Right ventricle myocardium inferior (tissue), 1 donor: ENCODE data around the gene PPP1R13B. TPM values are rescaled to one million over a fixed set of nuclear protein-coding genes. Genes with fewer than 3 reads are reported as not detected.

Experiments used
- ATAC-seq: fragments of 200-7000 bp; cut with Tn5 transposase; one replicate; pipeline ENCODE4 v1.9.1; 2020; ENCODE audit warnings: mild to moderate bottlenecking, moderate library complexity
- DNase-seq: peaks from one replicate; pipeline ENCODE4 v3.0.0; 2021; ENCODE audit errors: missing footprints
- intact Hi-C: fragments of 100-400 bp; cut with DNase I; formaldehyde crosslinking; loops from one replicate; pipeline ENCODE4 v1.11.0; 2022
- total RNA-seq: library from RNA; stranded (reverse); fragmentation: NEBNext Ultra II Directional; extraction: Animal tissue kit (Norgen Biotek cat#: 25700); gene quantifications from one replicate; pipeline ENCODE4 v1.2.1, GENCODE V29; 2021
- donor health status: DM: no; HTN: yes; CAD: no; lungs with severe emphysema.

PPP1R13B gene
- total RNA-seq, 1 donor from 2014 or later, result 101 TPM

DNA sequence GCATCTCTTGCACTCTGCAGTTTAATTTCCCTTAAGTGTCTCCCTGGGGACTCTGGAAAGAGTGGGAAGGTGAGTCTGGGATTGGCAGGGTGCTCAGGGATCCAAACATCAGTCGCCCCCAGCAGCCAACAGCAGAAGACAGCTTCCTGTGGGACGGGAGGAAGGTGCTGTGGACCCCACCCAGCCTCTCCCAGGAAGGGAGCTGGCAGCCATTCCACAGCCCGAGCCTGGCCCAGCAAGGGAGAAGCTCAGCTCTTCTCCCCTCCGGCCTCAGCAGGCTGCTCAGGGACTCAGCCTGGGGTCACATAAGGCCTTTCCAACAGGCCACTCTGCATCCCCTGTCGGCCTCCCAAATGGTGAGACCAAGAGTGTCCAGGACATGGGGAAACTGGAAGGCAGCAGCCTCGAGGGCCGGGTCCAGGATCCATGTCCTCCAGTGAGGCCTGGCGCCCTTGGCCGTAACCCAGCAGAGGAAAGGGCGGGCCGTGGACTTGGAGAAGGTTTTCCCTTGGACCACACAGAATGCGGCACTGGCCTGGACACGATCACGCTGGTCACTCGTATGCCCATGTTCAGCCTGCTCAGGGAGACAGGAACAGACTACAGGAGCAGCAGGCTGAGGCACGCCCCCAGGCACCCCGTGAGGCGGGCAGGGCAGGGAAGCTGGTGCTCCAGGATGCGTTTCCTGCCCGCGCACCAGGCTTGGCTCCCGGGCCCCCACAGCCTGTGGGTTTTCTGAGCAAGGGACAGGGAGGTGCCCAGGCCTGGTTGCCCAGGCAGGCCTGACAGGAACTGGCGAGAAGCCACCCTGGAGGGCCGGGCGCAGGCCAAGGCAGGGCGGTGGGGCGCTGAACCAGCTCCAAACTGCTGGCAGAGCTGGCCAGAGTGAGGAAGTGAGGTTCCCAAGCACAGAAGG lies 135.6 kb downstream of the PPP1R13B start:
- intact Hi-C loops, result loop anchor here (10.0 kb wide), 1 partner anchor 147 kb away; the partner anchor contains the start of genes BAG5 and COA8
- ATAC-seq (peak; percentile 2), DNase-seq (peak; percentile 76)

DNA sequence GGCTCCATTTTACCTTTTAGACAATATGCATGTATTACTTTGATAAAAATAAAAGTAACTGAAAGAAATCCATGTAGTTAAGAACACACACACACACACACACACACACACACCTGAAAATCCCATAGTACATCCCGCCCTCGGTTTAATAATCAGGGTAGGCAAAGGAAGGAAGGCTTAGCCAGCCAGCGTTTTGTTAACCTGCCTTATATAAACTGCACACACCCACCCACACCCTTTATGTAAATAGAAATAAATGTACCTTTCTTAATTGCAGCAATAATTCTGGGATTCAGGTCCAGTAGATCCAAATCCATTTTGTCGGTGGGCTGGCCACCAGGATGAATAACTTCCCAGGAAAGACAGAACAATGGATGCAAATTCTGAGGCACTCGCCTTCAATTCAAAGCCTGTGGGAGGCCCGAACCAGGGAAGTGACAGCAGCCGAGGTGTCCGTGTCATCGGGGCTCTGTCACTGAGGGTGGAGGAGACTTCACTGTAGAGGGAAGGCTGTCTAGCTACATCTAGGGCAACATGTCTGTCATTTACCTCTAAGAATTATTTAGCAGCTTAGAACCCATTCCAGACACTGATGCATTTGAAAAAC lies 136.5 kb downstream of the PPP1R13B start:
- intact Hi-C loops, result loop anchor here (10.0 kb wide), 1 partner anchor 146 kb away; the partner anchor contains the start of genes BAG5 and COA8
- DNase-seq (peak; percentile 20), ATAC-seq (no peak)

DNA sequence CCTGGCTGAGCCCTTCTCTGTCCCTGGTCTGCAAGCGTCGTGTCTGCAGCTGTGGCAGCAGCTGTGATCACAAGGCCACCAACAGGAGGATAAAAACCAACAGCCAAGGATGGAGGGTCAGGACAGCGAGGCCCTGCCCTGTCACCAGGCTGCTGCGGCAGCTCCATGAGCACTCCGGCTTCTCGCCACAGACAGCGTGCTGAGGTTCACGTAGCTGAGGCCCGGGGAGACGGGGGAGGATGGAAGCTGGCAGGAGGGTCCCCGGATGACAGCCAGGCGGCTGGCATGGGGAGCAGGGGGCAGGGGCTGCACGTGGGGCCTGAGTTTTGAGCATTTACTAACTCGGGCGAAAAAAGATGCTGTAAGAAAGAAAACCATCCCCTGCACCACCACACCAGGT lies 137.6 kb downstream of the PPP1R13B start:
- intact Hi-C loops, result loop anchor here (10.0 kb wide), 1 partner anchor 145 kb away; the partner anchor contains the start of genes BAG5 and COA8
- ATAC-seq, result no peak
- DNase-seq, result peak; percentile 42

DNA sequence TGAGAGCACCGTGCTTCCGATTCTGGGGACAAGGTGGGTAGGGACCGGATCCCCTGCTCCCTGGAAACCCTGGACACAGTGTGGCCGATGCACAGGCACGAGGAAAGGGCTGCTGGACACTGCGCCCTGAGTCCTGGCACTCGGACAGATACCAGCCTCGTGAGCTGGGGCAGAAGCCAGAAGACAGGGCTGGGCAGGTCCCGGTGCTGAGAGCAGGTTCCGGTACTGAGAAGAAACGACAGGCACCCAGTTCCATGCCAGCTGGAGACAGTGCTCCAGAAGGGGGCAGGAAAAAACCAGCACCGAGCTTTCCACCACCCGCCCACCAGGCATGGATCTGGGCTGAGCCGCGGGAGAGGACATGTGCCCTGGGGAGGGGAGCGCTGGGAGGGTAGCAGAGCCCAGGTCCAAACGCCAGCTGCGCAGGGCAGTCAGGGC lies 138.6 kb downstream of the PPP1R13B start:
- DNase-seq (peak; percentile 67), ATAC-seq (peak; percentile 28)
- intact Hi-C loops, result no loop called here

DNA sequence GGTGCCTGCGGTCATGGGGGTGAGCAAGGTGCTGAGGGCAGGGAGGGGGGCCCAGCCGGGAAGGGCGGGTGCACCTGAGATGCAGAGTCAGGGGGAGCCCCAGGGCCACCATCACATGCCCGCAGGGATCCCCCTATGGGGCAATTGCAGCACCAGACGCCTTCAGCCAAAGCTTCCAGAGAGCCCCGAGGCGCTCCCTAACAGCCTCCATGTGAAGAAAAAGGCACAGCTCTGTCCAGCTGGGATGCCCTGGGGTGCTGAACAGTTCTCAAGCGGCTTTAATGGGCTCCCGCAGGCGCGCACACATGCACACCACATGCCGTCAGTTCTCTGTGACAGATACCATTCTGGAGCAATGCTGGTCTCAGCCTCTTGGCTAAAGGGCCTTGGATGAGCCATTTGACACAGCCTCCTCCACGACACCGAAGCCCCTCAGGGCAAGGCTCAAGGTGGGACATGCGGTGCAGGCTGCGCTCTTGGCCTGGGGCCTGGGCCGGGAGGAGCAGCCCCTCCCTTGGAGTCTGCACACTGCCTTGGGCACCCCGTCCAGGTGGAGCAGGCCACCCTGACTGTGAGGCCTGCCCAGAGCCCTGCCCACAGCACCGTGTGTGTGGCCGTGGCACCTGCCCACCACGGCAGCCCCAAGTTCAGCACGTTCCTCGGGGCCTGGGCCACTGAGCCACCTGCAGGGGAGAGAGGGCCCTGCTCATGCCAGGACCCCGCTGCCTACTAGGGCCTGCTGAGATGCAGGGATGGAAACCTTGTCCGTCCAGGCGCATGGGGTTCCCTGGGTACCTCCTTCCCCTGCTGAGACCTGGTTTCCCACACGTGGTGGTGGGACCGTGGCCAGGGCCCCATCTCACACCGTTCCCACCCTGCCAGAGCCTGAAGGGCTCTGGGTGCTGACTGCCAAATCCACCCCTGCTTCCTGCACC lies 139.8 kb downstream of the PPP1R13B start:
- DNase-seq, result peak; percentile 39
- intact Hi-C loops, result no loop called here
- peak; percentile 3 for ATAC-seq

DNA sequence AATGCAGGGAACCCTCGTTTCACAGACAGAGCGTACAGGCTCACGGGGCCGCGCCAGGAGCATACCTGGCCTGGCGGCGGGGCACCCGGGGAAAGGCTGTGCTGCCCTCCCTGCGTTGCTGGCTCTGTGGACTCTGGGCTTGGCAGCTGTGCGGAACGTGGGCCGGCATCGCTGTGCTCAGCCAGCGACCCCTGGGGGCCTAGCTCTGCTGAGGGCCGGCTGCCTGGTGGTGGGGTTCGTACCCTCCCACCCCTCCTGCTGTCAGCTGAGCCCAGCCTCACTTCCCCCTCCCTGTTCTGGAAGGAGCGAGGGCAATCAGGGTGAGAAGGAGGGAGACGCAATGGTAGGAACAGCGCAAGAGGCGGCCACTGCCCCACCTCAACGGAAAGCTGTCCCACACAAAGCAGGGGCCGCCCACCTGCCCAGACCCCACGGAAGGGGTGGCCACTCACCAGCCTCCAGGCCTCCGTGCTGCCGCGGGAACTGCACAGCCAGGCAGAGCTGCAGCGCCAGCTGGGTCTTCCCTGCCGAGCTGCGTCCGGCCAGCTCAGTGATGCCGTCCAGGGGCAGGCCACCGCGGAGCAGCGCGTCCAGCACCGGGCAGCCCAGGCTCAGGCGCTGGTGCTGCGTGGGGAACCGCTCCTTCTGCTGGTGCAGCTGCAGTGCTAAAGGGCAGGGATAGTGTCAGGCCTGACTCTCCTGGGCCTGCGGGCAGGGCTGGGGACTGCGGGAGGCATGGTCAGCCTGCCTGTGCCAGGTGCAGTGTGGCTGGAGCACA lies 140.6 kb downstream of the PPP1R13B start:
- intact Hi-C loops, result no loop called here
- ATAC-seq (no peak), DNase-seq (peak; percentile 59)

DNA sequence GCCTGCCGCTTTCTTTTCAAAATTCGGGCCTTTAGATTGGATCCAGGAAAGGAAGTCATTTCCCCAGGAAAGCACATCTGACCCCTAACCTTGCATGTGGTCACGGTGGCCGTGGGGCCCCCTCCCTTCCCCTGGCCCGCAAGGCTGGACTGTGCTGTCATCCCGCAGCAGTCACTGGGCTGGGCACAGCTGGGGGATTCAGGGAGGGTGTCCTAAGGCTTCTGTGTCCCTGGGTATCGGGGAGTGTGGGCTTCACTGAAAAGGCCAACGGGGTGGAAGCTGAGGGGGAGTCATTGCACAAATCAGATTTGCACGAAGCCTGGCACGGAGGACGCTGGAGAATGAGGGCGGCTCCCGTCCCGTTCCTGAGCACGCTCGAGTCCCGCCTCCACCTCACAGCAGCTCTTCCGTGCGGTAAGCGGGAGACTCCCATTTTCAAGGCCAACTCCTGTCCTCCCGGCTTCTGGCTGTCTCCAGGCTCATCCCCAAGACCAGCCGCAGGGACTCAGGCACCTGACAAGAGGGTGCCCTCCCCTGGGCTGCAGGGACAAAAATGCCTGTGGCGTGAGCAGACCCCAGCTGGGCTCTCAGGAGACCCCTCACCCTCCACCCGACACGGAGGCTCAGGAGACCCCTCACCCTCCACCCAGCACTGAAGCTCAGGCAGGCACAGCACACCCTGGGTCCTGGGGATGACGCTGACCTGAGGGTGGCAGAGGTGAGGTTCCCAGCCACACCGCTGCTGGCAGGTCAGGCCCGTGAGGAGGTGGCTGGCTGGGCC lies 141.7 kb downstream of the PPP1R13B start:
- intact Hi-C loops, result no loop called here
- ATAC-seq (peak; percentile 1), DNase-seq (no peak)

DNA sequence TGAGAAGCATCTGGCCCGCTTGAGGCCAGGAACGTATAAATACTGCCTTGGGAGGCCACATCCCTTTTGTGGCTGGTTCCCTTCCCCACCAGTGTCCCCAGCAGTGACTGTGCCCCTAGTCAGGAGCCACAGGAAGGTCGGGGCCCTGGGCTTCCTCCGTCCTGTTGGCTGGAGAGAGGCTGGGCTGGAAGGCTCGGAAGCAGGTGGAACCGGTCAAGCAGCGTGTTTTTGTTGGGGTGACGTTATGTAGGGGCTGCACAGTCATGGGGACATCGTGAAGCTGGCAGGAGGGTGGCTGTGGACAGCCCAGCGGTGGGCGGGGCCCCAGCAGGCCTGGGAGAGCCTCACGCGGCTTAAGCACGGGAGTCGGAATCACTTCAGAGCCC lies 142.3 kb downstream of the PPP1R13B start:
- DNase-seq, result no peak
- peak; percentile 30 for ATAC-seq
- intact Hi-C loops, result no loop called here

DNA sequence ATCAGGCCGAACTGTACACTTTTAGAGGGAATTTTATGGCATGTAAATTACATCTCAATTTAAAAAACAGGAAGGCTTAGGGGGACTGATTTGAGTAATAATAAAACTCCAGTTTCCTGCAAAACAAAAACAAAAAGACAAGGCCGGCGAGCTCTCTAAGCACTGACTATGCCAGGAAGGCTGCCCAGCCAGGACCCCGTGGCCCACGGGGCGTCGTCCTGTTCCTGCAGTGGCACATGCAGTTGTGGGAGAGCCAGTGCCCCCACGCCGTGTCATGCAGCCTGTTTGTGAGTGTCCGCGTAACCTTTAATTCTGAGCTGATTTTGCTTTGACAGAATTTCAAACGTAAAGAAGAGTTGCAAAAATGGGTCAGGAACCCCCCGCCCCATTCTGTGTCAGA lies 142.7 kb downstream of the PPP1R13B start:
- DNase-seq (peak; percentile 47), ATAC-seq (no peak)
- intact Hi-C loops, result no loop called here

DNA sequence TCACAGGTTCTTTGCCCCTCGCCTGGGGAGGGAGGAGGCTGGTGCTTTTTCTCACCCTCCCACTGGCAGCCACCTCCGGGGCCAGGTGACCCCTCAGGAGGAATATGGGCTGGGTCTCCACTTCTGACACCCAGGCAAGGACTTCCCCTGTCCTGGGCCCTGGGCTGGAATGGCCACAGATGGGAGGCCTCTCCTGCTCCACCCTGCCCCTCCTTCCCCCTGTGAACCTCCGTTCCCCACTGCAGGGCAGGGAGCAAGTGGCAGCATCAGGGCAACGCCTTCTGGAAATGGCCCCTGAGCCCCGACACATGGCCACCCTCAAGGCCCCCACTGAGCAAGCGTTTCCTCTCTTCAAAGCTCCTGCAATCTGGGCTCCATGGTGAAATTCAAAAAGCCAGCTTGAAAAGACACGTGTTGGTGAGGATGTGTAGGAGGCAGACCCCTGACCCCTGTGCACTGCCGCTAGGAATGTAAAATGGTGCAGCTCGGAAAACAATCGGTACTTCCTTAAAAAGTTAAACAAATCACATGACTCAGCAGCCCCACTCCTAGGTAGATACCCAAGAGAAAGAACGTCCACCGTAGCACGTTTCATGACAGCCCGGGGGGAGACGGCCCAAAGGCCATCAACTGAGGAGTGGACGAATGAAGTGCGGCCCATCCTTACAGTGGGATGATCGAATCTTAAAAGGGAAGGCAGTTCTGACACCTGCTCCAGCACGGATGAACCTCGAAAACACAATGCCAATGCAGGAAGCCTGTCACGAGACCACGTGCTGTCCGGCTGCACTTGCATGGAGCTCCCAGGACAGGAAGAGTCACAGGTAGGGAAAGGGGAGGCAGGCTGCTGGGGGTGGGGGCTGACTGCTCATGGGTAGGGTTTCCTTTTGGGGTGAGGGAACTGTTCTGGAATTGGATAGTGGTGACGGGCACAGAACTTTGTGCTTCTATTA lies 143.7 kb downstream of the PPP1R13B start:
- intact Hi-C loops, result no loop called here
- DNase-seq (peak; percentile 59), ATAC-seq (no peak)

DNA sequence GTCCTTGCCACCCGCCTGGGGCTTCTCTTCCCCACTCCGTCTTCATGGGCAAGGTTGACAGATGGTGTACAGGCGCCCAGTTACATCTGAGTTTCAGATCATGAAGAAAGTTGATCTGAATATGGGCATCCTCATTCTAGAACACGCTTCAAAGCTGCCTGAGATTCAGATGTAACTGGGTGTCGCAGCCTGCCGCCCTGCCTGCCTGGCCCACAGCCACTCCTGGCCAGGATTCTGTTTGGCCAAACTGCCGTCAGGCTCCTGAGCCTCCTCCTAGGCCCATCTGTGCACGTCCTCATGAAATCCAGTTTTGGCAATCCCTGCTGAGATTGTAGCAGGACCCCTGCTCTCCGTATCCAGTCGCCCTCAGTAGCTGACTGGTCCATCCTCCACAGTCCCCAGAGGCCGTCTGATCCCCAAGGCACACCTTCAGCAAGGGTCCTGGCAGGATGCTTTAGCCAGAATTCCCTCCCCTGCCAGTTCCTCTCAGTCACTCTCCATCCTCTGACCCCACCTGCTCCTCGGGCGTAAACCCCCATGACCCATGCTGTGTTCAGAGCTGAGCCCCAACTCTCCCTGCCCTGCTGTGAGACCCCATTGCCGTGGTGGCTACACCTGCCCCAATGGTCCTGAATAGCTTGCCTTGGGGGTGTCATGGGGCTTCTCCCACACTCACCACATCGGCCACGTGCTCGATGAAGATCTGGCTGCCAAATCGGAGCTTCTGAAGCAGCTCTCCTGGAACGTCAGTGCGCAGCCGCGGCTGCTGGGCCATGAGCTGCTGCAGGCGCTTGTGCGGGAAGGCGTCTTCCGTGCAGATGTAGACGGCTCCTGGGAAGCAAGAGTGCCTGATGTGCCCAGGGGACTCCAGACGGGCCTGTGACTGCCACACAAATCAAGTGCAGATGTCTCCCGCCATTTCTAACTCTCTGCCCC lies 144.6 kb downstream of the PPP1R13B start:
- peak; percentile 45 for DNase-seq
- intact Hi-C loops, result no loop called here
- ATAC-seq, result no peak

DNA sequence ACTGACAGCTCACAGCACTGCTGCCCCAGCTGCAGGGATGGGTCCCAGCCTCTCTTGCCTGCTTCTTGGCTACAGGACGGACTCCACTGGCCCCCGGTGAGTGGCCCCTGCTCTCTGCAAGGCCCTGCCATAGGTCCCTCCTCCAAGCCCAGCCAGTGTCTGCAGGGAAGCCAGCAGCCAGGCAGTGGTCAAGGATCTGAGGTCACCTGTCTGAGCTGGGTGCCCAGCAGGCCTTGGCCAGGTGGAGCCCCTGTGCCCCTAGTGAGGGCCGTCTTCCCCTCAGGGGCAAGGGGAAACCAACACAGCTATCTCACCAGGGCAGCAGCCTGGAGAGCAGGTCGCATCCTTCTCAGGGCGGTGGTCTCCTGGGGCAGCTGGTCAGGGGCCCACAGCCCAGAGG lies 145.3 kb downstream of the PPP1R13B start:
- no peak for DNase-seq
- no peak for ATAC-seq
- intact Hi-C loops, result no loop called here

DNA sequence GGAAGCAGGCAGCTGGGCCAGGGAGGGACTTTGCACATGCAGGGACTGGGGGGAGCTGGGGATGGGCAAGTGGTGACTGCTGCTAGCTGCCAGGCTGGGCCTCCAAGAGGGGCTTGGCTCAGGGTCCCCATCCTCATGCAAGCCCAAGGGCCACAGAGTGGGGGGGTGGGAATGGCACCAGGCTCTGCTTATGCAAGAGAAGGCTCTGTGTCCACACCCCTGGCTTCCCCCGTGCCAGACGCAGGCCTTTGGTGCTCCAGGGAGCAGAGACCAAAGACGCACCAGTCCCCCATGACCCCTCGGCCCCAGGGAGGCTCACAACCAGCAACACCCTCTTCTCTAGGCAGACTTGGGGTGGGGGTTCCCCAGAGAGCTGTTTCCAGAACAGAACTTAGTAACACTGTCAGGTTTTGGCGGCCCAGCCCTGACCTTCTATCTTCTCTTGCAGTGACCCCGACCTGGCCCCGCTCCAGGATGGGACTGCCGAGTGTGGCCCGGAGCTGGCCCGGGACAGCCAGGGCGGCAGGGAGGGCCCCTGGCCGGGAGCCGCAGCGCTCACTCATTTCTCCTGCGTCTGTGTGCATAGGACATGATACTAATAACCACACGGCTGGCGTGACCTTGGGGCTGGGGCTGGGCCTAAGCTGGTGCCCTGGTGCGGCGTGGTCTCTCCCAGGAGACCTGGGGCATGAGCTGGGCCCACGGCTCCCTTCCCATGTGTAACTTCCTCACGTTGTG lies 146.5 kb downstream of the PPP1R13B start:
- intact Hi-C loops, result no loop called here
- peak; percentile 12 for ATAC-seq
- peak; percentile 72 for DNase-seq

DNA sequence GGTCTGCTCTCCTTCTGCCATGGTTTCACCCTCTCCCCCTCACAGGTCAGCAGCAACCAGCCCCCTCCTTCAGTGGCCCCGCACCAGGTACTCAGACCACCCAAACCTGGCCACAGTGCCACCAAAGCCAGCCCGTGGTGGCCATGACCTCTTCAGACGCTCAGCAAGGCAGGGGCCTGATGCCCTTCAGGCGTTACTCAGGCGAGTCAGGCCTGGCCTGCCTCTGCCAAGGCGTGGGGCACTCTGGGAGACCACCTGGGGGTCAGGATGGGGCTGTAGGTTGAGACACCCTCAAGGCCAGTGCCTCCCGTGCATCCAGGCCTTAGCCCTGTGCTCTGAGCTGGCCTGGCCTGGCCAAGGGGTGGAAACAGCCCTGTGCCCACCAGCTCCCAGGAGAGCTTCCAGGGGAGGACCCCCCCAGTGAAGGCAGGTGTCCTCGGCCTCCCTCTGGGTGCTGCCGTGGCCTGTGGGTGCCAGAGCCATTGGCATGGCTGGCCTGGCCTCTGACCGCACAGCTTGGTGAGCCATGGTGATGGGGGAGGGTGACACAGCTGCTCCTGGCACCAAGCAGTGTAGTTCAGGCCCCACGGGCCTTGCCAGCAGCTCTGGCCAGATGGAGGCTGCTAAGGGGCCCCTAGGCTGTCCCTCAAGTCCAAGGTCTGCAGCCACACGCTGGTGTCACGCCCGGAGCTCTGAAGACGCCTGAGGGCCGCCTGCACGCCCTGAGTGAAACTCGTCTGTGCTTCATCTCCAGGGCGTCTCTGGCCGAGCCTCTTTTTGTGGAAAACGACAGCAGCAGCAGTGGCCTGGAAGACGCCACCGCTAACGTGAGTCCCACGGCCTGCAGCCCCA lies 147.2 kb downstream of the PPP1R13B start:
- DNase-seq, result peak; percentile 67
- peak; percentile 57 for ATAC-seq
- intact Hi-C loops, result no loop called here
